ENCODE data around the gene CLSTN2. TPM values are rescaled to one million over a fixed set of nuclear protein-coding genes. Genes with fewer than 3 reads are reported as not detected.

The CLSTN2 gene
- polyA plus RNA-seq, 1 experiment, result 0.04 TPM

DNA sequence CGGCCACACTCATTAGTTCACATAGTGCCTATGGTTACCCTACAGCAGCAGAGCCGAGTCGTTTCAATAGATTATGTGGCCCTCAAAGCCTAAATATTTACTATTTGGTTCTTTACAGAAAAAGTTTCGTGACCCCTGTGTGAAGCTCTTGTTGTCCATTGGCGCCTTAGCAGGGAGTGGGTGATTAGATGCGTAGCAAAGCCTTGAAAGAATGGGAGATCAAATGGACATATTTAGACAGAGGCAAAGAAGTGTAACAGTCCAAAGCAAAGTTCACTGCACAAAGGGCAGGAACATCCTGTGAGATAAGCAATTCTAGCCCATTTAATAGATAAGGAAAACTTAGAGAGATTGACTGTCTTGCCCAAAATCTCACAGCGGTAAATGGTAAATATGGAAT is 495.5 kb downstream of the CLSTN2 start:
- ChIA-PET POLR2A (no interaction called here), CTCF (no interaction called here)
- Histone ChIP-seq H3K27me3 (ENCODE audit: control insufficient read depth, insufficient read depth, low read length) (no peaks in the 10 kb centered on the region), H3K9me3 (ENCODE audit: control insufficient read depth, insufficient read depth, low read length) (no peaks in the 10 kb centered on the region), H3K4me3 (ENCODE audit: low read depth, low read length) (no peak overlapping the region), H3K27ac (ENCODE audit: low read depth, low read length) (no peak overlapping the region)
- TF ChIP-seq, protein P1, sequence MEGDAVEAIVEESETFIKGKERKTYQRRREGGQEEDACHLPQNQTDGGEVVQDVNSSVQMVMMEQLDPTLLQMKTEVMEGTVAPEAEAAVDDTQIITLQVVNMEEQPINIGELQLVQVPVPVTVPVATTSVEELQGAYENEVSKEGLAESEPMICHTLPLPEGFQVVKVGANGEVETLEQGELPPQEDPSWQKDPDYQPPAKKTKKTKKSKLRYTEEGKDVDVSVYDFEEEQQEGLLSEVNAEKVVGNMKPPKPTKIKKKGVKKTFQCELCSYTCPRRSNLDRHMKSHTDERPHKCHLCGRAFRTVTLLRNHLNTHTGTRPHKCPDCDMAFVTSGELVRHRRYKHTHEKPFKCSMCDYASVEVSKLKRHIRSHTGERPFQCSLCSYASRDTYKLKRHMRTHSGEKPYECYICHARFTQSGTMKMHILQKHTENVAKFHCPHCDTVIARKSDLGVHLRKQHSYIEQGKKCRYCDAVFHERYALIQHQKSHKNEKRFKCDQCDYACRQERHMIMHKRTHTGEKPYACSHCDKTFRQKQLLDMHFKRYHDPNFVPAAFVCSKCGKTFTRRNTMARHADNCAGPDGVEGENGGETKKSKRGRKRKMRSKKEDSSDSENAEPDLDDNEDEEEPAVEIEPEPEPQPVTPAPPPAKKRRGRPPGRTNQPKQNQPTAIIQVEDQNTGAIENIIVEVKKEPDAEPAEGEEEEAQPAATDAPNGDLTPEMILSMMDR (IDR thresholded peaks at IDR 0.05; ENCODE audit: low read depth, low read length), result no peak
- no peak for DNase-seq (ENCODE audit: low read depth, low spot score)

DNA sequence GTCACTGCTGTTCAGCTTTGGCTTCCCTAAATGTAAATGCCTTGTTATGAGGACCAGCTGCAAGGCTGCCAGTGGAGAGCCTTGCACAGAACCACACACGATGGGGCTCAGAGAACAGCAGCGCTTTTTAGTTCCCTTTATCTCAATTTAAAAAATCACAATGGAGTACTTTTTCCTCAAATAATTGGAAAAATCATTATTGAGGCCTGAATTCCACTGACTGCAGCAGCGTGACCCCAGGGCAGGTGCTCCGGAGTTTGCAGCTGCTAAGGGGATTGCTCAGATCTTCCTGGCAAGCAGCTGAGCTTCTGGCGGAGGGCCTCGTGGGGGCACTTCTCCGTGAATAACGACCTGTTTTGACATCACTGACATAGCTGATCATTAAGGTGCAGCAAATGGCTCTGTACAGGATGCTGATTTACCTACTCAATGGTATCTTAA is 497.3 kb downstream of the CLSTN2 start:
- no peak for DNase-seq (ENCODE audit: low read depth, low spot score)
- TF ChIP-seq, protein P1 (IDR thresholded peaks at IDR 0.05; ENCODE audit: low read depth, low read length), result no peak
- Histone ChIP-seq H3K4me3 (ENCODE audit: low read depth, low read length) (no peak overlapping the region), H3K27ac (ENCODE audit: low read depth, low read length) (no peak overlapping the region), H3K27me3 (ENCODE audit: control insufficient read depth, insufficient read depth, low read length) (no peaks in the 10 kb centered on the region), H3K9me3 (ENCODE audit: control insufficient read depth, insufficient read depth, low read length) (no peaks in the 10 kb centered on the region)
- ChIA-PET CTCF (no interaction called here), POLR2A (no interaction called here)

DNA sequence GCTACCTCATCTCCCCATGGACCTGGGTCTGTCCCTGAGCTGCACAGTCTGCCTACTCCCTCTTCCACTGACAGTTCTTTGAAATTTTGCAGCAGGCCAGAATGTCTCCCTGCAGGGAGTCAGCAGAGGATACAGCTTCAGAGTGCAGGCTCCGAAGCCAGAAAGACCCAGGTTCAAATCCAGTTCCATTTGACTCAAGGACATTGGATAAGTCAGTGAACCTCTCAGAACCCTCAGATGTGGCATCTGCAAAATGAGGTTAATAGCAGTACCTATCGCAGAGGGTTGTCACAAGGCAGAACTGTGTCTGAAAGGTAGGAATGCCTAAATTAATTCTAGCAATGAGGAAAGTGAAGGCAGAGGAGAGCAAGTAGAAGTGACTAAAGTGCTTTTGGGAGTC is 498.4 kb downstream of the CLSTN2 start:
- H3K27ac ChIP-seq (ENCODE audit: low read depth, low read length), result no peak overlapping the region
- DNase-seq (ENCODE audit: low read depth, low spot score), result no peak
- ChIA-PET CTCF (no interaction called here), POLR2A (no interaction called here)
- H3K9me3 ChIP-seq (ENCODE audit: control insufficient read depth, insufficient read depth, low read length), result no peaks in the 10 kb centered on the region
- TF ChIP-seq, protein P1 (IDR thresholded peaks at IDR 0.05; ENCODE audit: low read depth, low read length), result no peak
- no peak overlapping the region for H3K4me3 ChIP-seq (ENCODE audit: low read depth, low read length)
- no peaks in the 10 kb centered on the region for H3K27me3 ChIP-seq (ENCODE audit: control insufficient read depth, insufficient read depth, low read length)

DNA sequence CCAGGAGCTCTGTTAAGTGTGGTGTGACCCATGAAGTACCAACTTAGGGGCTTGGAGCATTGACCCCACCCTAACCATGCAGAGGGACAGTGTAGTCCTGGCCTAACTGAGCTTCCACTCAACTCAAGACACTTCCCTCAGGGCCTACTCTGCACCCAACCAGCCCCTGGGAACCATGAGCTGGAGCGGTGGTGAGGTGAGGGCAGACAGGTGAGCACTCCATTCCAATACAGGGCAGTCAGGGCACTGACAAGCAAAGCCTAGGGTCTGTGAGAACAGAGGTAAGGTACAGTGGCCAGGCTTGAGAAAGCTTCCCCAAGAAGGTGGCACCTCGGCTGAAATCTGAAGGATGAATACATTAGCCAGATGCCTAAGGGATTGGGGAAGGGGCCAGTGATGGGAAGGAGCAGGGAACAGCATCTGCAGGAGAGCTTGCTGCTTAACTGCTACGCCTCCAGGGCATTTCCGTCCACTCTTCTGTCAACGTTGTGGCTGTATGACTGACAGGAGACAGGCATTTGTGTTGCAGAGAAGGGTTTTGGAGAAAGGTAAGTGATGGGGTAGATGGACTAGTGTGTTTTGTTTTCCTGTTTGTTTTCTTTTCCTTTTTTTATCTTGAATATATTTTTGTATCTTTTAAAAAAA is 499.4 kb downstream of the CLSTN2 start:
- Histone ChIP-seq H3K27ac (ENCODE audit: low read depth, low read length) (no peak overlapping the region), H3K4me3 (ENCODE audit: low read depth, low read length) (no peak overlapping the region), H3K9me3 (ENCODE audit: control insufficient read depth, insufficient read depth, low read length) (no peaks in the 10 kb centered on the region), H3K27me3 (ENCODE audit: control insufficient read depth, insufficient read depth, low read length) (no peaks in the 10 kb centered on the region)
- POLR2A ChIA-PET, result no interaction called here
- no peak for DNase-seq (ENCODE audit: low read depth, low spot score)
- TF ChIP-seq, protein P1 (IDR thresholded peaks at IDR 0.05; ENCODE audit: low read depth, low read length), result no peak
- CTCF ChIA-PET, result no interaction called here

DNA sequence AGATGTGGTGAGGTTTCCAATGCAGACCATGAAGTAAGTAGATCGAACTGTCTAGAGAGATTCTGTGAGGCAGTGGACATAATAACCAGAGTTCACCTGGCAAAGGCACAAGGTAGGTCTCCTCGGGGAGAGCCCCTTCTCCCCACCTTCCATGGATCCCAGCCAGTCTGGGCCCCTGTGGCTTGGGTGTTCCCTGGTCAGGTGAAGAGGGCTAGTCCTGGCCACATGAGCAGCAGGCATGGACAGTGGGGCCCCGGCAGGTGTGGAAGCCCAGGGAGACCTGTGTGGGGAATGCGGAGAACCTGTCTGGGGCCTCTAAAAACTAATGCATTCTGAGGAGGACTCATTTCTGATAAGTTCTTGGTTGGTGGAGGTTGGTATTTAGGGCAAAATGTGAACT is 501.4 kb downstream of the CLSTN2 start:
- ChIA-PET CTCF (no interaction called here), POLR2A (no interaction called here)
- no peaks in the 10 kb centered on the region for H3K9me3 ChIP-seq (ENCODE audit: control insufficient read depth, insufficient read depth, low read length)
- no peaks in the 10 kb centered on the region for H3K27me3 ChIP-seq (ENCODE audit: control insufficient read depth, insufficient read depth, low read length)
- no peak for DNase-seq (ENCODE audit: low read depth, low spot score)
- TF ChIP-seq, protein P1 (IDR thresholded peaks at IDR 0.05; ENCODE audit: low read depth, low read length), result no peak
- no peak overlapping the region for H3K27ac ChIP-seq (ENCODE audit: low read depth, low read length)
- no peak overlapping the region for H3K4me3 ChIP-seq (ENCODE audit: low read depth, low read length)
